GM19463 (cell line): Measurements from ENCODE around the gene CACNG7.
A peak's percentile ranks its signal among the peaks of the same experiment; 100 is the strongest.

Experiments
- ATAC-seq: cut with Tn5 transposase; IDR thresholded peaks from one replicate; pipeline ENCODE4 v1.9.1; 2021; ENCODE audit warnings: mild to moderate bottlenecking, moderate library complexity; ENCODE audit not compliant: unreplicated experiment

The CACNG7 gene

GRCh38 chr19:53903055-53903680 is 5.9 kb upstream of the CACNG7 start:
- ATAC-seq: no peak

- no peak for ATAC-seq
These were observed 4.2 kb upstream of the CACNG7 start for GRCh38 chr19:53904909-53905308.

- ATAC-seq: no peak
These were observed 3.3 kb upstream of the CACNG7 start for GRCh38 chr19:53905787-53906186.

- no peak for ATAC-seq
These were observed 2.6 kb upstream of the CACNG7 start for GRCh38 chr19:53906211-53907192.

GRCh38 chr19:53907193-53907581 is 1.9 kb upstream of the CACNG7 start:
- ATAC-seq: no peak

GRCh38 chr19:53907690-53908089 is 1.4 kb upstream of the CACNG7 start:
- ATAC-seq: no peak

- peak; percentile 63 for ATAC-seq
These were observed 758 bp upstream of the CACNG7 start for GRCh38 chr19:53908106-53908934.

GRCh38 chr19:53909471-53910169 is 542 bp downstream of the CACNG7 start:
- no peak for ATAC-seq

- ATAC-seq: no peak
These were observed 1.1 kb downstream of the CACNG7 start for GRCh38 chr19:53910170-53910518.

- ATAC-seq: no peak
These were observed 3.6 kb downstream of the CACNG7 start for GRCh38 chr19:53912653-53913052.

GRCh38 chr19:53915000-53915399 is 5.9 kb downstream of the CACNG7 start:
- ATAC-seq: no peak

- ATAC-seq: no peak
These were observed 6.9 kb downstream of the CACNG7 start for GRCh38 chr19:53916004-53916403.

- no peak for ATAC-seq
These were observed 8.3 kb downstream of the CACNG7 start for GRCh38 chr19:53917356-53917755.

- no peak for ATAC-seq
These were observed 18.7 kb downstream of the CACNG7 start for GRCh38 chr19:53927739-53928138.

- no peak for ATAC-seq
These were observed 27.0 kb downstream of the CACNG7 start for GRCh38 chr19:53936029-53936428.

- no peak for ATAC-seq
These were observed 33.1 kb downstream of the CACNG7 start for GRCh38 chr19:53942001-53942786.

- ATAC-seq: no peak
These were observed 35.3 kb downstream of the CACNG7 start for GRCh38 chr19:53944416-53944815.

- no peak for ATAC-seq
These were observed 35.9 kb downstream of the CACNG7 start for GRCh38 chr19:53944933-53945332.

GRCh38 chr19:53945441-53945840 is 36.4 kb downstream of the CACNG7 start:
- no peak for ATAC-seq

GRCh38 chr19:53945998-53946397 is 36.9 kb downstream of the CACNG7 start:
- ATAC-seq: no peak
